ENCODE measurements around the gene ZFP62. TPM values are rescaled to one million over a fixed set of nuclear protein-coding genes. Genes with fewer than 3 reads are reported as not detected.

ZFP62 gene
- polyA plus RNA-seq, 1 experiment, result 18.0 TPM

- Histone ChIP-seq H3K27ac (ENCODE audit: low read depth, low read length) (peak overlapping the region; percentile 52), H3K4me3 (ENCODE audit: low read depth, low read length) (no peak overlapping the region), H3K9me3 (ENCODE audit: control insufficient read depth, insufficient read depth, low read length) (no peaks in the 10 kb centered on the region), H3K27me3 (ENCODE audit: control insufficient read depth, insufficient read depth, low read length) (no peaks in the 10 kb centered on the region)
- POLR2A ChIA-PET, result no interaction called here
- CTCF ChIA-PET, result no interaction called here
- TF ChIP-seq CTCF (IDR thresholded peaks at IDR 0.05; ENCODE audit: low read depth, low read length), result no peak
- DNase-seq (ENCODE audit: low read depth, low spot score), result no peak
Measured at GRCh38 chr5:180816608-180817534, 44.2 kb downstream of the ZFP62 start.

GRCh38 chr5:180815293-180815917 lies 45.7 kb downstream of the ZFP62 start:
- TF ChIP-seq CTCF (IDR thresholded peaks at IDR 0.05; ENCODE audit: low read depth, low read length), result no peak
- POLR2A ChIA-PET, result no interaction called here
- no peaks in the 10 kb centered on the region; the same call in 1 of the 2 replicates for H3K9me3 ChIP-seq (ENCODE audit: control insufficient read depth, insufficient read depth, low read length)
- no peak for DNase-seq (ENCODE audit: low read depth, low spot score)
- H3K27me3 ChIP-seq (ENCODE audit: control insufficient read depth, insufficient read depth, low read length), result no peaks in the 10 kb centered on the region
- H3K27ac ChIP-seq (ENCODE audit: low read depth, low read length), result no peak overlapping the region
- H3K4me3 ChIP-seq (ENCODE audit: low read depth, low read length), result no peak overlapping the region
- CTCF ChIA-PET, result no interaction called here

GRCh38 chr5:180813420-180813819 lies 47.7 kb downstream of the ZFP62 start:
- DNase-seq (ENCODE audit: low read depth, low spot score), result no peak
- Histone ChIP-seq H3K9me3 (ENCODE audit: control insufficient read depth, insufficient read depth, low read length) (no peaks in the 10 kb centered on the region; the same call in 1 of the 2 replicates), H3K27me3 (ENCODE audit: control insufficient read depth, insufficient read depth, low read length) (no peaks in the 10 kb centered on the region), H3K27ac (ENCODE audit: low read depth, low read length) (no peak overlapping the region), H3K4me3 (ENCODE audit: low read depth, low read length) (no peak overlapping the region)
- ChIA-PET POLR2A (no interaction called here), CTCF (interaction anchor here (0.9 kb wide), 1 partner anchor 17 kb away, joined by 4 read pairs; no protein-coding TSS in a partner anchor)
- TF ChIP-seq CTCF (IDR thresholded peaks at IDR 0.05; ENCODE audit: low read depth, low read length), result no peak

GRCh38 chr5:180811623-180812124 lies 49.4 kb downstream of the ZFP62 start:
- no peak for TF ChIP-seq CTCF (IDR thresholded peaks at IDR 0.05; ENCODE audit: low read depth, low read length)
- no peak overlapping the region for H3K4me3 ChIP-seq (ENCODE audit: low read depth, low read length)
- DNase-seq (ENCODE audit: low read depth, low spot score), result no peak
- no peaks in the 10 kb centered on the region for H3K27me3 ChIP-seq (ENCODE audit: control insufficient read depth, insufficient read depth, low read length)
- H3K27ac ChIP-seq (ENCODE audit: low read depth, low read length), result no peak overlapping the region
- H3K9me3 ChIP-seq (ENCODE audit: control insufficient read depth, insufficient read depth, low read length), result no peaks in the 10 kb centered on the region; the same call in 1 of the 2 replicates
- CTCF ChIA-PET, result interaction anchor here (1.3 kb wide), 1 partner anchor 15 kb away, joined by 4 read pairs; no protein-coding TSS in a partner anchor
- POLR2A ChIA-PET, result no interaction called here
